Naive thymus-derived CD8-positive, alpha-beta T cell (primary cell): Measurements from ENCODE around the gene RASA3. TPM values are rescaled to one million over a fixed set of nuclear protein-coding genes. Genes with fewer than 3 reads are reported as not detected.
A peak's percentile ranks its signal among the peaks of the same experiment; 100 is the strongest.
"Not testable (repeated sequence)": the region's sequence is repeated elsewhere in the genome, so short reads cannot be mapped to it uniquely, and the experiment has no call there.

Source experiments
- ATAC-seq, 2 donors: fragments of 150-1000 bp; cut with Tn5 transposase in 1 of 2; sonication (Bioruptor Pico), chemical (Tn5 transposase) in 1 of 2; 1 replicate in 1 of 2; 2 replicates in 1 of 2; pipeline ENCODE4 v1.10.0; 2021; ENCODE audit warnings: mild to moderate bottlenecking in 2 of 2, moderate library complexity in 2 of 2
- POLR2A ChIA-PET: fragments of 350-600 bp; sonication (Branson Sonifier 250); formaldehyde crosslinking; loops from one replicate; lab custom pipeline; 2021; ENCODE audit warnings: antibody characterized with exemption; lab: Charles Lee
- DNase-seq, 10 donors: peaks; one replicate each; pipeline versions ENCODE4 v3.0.0 to v3.0.0-alpha.2; 2020 to 2022
- H3K27ac Mint-ChIP-seq, 10 donors: one replicate each; pipeline ENCODE4 v1.8.0; 2020 to 2022; ENCODE audit warnings: mild to moderate bottlenecking in 10 of 10, mixed read lengths in 10 of 10, moderate library complexity in 4 of 10, inconsistent platforms in 1 of 10
- H3K27me3 Mint-ChIP-seq, 5 donors: one replicate each; pipeline ENCODE4 v1.8.0; 2021 to 2022; ENCODE audit warnings: mixed read lengths in 5 of 5
- H3K36me3 Mint-ChIP-seq, 3 donors: one replicate each; pipeline ENCODE4 v1.8.0; 2020 to 2022; ENCODE audit warnings: mixed read lengths in 3 of 3, mild to moderate bottlenecking in 2 of 3, inconsistent platforms in 1 of 3
- H3K4me1 Mint-ChIP-seq, 4 donors: one replicate each; pipeline ENCODE4 v1.8.0; 2021 to 2022; ENCODE audit warnings: mixed read lengths in 4 of 4
- H3K4me3 Mint-ChIP-seq, 10 donors: one replicate each; pipeline ENCODE4 v1.8.0; 2020 to 2022; ENCODE audit warnings: mild to moderate bottlenecking in 10 of 10, mixed read lengths in 10 of 10, moderate library complexity in 6 of 10, inconsistent platforms in 1 of 10
- H3K9me3 Mint-ChIP-seq, 9 donors: one replicate each; pipeline ENCODE4 v1.8.0; 2020 to 2022; ENCODE audit warnings: mixed read lengths in 9 of 9, mild to moderate bottlenecking in 3 of 9, inconsistent platforms in 1 of 9, moderate library complexity in 1 of 9
- polyA plus RNA-seq, 3 donors: library from polyadenylated mRNA; unstranded; fragments of 300-500 nt; fragmentation: Illumina TruSeq; gene quantifications; one replicate each; pipeline ENCODE4 v1.2.3, GENCODE V29; 2021
- total RNA-seq, 8 experiments: library from RNA in 2 of 8; stranded (reverse) in 2 of 8; gene quantifications; one replicate each; pipeline ENCODE4 v1.2.3 and lab custom pipeline; 2021 to 2026

The RASA3 gene
- total and polyA plus RNA-seq, 5 experiments from 2014 or later = 62.2 to 196 (median 169) TPM

DNA sequence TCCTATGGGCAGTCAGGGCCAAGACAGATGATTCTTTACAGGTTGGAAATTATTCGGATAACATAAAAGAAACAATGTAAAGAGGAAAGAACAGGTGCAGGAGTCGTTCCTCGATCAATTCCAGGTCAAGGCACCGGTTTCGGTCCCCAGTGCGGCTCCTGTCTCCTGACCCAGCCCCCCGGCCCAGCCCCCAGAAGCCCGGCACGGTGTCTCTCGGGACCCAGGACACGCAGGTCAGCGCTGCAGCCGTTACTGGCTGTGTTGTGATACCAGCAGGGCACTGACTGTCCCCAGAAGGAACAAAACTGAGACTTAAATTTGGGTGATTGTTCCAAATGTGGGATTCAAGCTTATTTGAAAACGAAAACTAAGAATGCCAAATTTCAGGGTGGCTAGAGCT is 8.5 kb downstream of the RASA3 start:
- H3K9me3 Mint-ChIP-seq = peaks cover 0 to 3% (median 0%) of the 10 kb centered on the region in 9 donors
- H3K27me3 Mint-ChIP-seq = no peaks in the 10 kb centered on the region
- ATAC-seq (no peak), DNase-seq (no peak)
- POLR2A ChIA-PET = interaction anchor here (2.2 to 13.0 kb wide), 7 partner anchors 11 to 98 kb away, joined by 5 to 207 read pairs (median 29); no protein-coding TSS in a partner anchor
- H3K4me1 Mint-ChIP-seq = peaks cover 54 to 86% (median 83%) of the 10 kb centered on the region in 4 donors
- H3K36me3 Mint-ChIP-seq = peaks cover 7 to 36% (median 12%) of the 10 kb centered on the region in 3 donors
- peak overlapping the region; percentile 94 to 99 (median 97) for H3K27ac Mint-ChIP-seq
- peak overlapping the region; percentile 60 to 89 (median 84) for H3K4me3 Mint-ChIP-seq

DNA sequence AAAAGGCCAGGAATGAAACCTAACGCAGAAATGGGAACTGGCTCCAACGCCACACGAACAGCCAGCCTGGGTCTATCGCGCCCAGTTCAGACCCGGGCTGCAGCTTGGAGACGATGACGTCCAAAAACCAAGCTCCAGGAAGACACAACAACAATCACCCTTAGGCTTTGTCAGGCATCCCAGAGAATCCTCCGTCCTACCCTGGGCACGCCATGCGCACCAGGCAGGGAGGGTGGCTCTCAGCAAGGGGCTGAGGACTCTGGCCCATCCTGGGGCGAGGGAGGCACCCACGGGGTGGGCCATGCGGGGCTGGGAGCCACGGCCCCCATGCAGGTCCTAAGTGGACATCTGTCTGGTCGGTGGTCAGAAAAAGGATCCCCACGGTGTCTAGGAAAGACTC is 9.0 kb downstream of the RASA3 start:
- Mint-ChIP-seq H3K27ac (peak overlapping the region; percentile 93 to 99 (median 96)), H3K27me3 (no peaks in the 10 kb centered on the region), H3K9me3 (peaks cover 0 to 3% (median 0%) of the 10 kb centered on the region in 9 donors), H3K36me3 (peaks cover 7 to 36% (median 12%) of the 10 kb centered on the region in 3 donors), H3K4me3 (peak overlapping the region; percentile 60 to 94 (median 73)), H3K4me1 (peaks cover 55 to 86% (median 84%) of the 10 kb centered on the region in 4 donors)
- ATAC-seq (no peak), DNase-seq (no peak)
- POLR2A ChIA-PET = interaction anchor here (2.7 to 13.0 kb wide), 6 partner anchors 13 to 98 kb away, joined by 10 to 207 read pairs (median 64); no protein-coding TSS in a partner anchor

DNA sequence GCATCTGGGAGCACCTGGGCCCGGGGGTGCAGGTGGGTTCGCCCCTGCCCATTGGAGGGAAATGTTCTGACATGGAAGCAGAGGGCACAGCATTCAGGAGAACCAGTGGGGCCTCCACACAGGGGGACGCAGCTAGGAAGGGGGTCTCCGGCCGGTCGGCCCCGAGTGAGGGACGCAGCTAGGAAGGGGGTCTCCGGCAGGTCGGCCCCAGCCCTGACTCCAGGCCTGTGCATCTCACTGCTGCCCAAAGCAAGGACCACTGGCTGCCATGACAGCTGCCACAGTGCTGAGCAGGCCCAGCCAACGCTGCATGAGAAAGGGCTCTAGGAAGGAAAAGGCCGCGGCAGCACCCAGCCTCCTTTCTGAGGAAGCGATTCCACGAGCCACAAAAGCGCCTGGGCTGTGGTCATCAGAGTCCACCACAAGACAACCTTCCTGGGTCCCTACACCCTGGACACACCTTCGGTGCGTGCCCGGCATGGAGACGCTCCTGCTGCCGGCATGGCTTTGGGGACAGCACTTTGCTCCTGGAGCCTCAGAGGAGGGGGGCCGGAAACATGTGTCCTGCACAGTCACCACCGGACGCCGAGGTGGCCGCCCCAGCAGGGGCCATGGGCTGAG is 9.7 kb downstream of the RASA3 start:
- Mint-ChIP-seq H3K4me1 (peaks cover 52 to 86% (median 84%) of the 10 kb centered on the region in 4 donors), H3K9me3 (peaks cover 0 to 3% (median 0%) of the 10 kb centered on the region in 9 donors), H3K27me3 (no peaks in the 10 kb centered on the region), H3K4me3 (peak overlapping the region; percentile 60 to 94 (median 72)), H3K36me3 (peaks cover 6 to 34% (median 7%) of the 10 kb centered on the region in 3 donors), H3K27ac (peak overlapping the region; percentile 88 to 99 (median 94))
- POLR2A ChIA-PET = interaction anchor here (1.1 to 13.0 kb wide), 11 partner anchors 8 to 103 kb away, joined by 3 to 207 read pairs (median 7); no protein-coding TSS in a partner anchor
- no peak for ATAC-seq
- peak in 3 of 10 donors; percentile 18 to 59 (median 25) for DNase-seq

DNA sequence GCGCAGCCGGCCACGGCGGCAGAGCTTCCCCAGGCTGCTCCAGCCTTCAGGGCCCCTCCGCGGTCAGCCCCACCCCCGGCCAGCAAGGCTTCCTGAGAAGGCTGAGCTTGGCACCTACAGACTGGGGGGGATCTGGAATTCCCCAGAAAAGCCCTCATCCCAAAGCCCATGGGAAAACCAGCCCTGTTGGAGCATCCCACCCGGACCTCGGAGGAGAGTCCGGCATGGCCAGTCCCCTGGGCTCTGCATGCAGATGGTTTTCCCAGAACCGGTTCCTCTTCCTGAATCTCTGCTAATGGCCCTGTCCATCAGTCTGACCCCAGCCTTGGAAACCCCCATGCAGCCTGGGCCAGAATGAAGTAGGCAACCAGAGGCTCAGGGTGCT is 10.3 kb downstream of the RASA3 start:
- H3K36me3 Mint-ChIP-seq = peaks cover 6 to 31% (median 7%) of the 10 kb centered on the region in 3 donors
- peaks cover 0 to 3% (median 0%) of the 10 kb centered on the region in 9 donors for H3K9me3 Mint-ChIP-seq
- H3K27me3 Mint-ChIP-seq = no peaks in the 10 kb centered on the region
- POLR2A ChIA-PET = interaction anchor here (1.0 to 13.0 kb wide), 12 partner anchors 8 to 104 kb away, joined by 3 to 207 read pairs (median 6); no protein-coding TSS in a partner anchor
- peaks cover 52 to 86% (median 84%) of the 10 kb centered on the region in 4 donors for H3K4me1 Mint-ChIP-seq
- no peak for DNase-seq
- ATAC-seq = no peak
- H3K27ac Mint-ChIP-seq = peak overlapping the region; percentile 88 to 99 (median 96)
- peak overlapping the region in 9 of 10 donors; percentile 61 to 94 (median 81) for H3K4me3 Mint-ChIP-seq

DNA sequence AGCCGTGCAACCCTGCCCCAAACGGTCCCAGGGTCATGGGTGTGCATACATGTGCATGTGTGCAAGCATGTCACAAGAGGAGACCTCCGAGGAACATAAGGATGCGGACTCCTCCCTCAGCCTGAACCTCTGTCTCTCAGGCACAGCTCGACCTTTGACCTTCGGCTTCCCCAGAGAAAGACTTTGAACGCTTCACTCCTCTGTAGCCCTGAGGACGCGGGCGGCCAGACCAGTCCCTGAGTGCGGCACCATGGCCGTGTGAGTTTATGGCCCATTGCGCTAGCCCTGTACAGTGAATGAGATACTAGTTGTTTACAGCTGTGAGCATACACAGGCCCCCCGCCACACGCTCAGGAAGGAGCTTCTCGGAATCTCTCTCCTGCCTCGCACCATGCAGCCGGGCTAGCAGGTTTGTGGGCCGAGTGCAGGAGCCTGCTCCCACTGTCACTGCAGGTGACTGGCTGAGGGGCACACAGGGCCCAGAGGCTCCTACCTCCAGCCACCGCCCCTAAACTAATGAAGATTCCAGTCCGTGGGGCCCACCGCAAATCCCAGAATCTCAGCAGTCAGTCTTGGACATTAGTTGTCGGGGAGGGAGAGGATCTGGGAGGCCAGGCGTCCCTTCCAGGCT is 10.8 kb downstream of the RASA3 start:
- POLR2A ChIA-PET = interaction anchor here (1.0 to 13.0 kb wide), 12 partner anchors 9 to 105 kb away, joined by 3 to 207 read pairs (median 6); no protein-coding TSS in a partner anchor
- DNase-seq = peak in 1 of 10 donors; percentile 48
- Mint-ChIP-seq H3K27ac (peak overlapping the region; percentile 88 to 99 (median 96)), H3K36me3 (peaks cover 6 to 28% (median 7%) of the 10 kb centered on the region in 3 donors), H3K9me3 (peaks cover 0 to 3% (median 0%) of the 10 kb centered on the region in 9 donors), H3K27me3 (no peaks in the 10 kb centered on the region), H3K4me1 (peaks cover 47 to 83% (median 81%) of the 10 kb centered on the region in 4 donors), H3K4me3 (peak overlapping the region; percentile 61 to 94 (median 82))
- ATAC-seq = no peak

DNA sequence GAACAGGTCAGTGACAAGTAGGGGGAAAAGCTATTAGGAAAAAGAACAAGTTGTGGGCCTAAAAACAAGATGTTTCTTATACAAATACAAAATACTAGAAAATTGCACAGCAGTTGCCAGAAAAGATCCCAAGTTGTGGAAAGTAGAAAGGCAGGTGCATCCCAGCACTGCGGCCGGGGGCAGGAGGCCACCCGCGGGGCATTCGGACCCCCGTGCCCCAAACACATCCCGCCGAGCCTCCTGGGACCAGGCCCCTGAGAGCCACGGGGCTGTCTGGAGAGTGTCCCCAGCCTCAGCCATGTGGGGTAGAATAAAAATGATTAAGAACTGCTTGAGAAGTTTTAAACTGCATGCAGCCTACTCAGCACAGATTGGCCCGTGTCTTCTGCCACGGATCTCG is 11.4 kb downstream of the RASA3 start:
- POLR2A ChIA-PET = interaction anchor here (0.6 to 13.0 kb wide), 8 partner anchors 9 to 192 kb away, joined by 3 to 207 read pairs (median 14); no protein-coding TSS in a partner anchor
- peak overlapping the region; percentile 61 to 94 (median 90) for H3K4me3 Mint-ChIP-seq
- peak in 1 of 10 donors; percentile 21 for DNase-seq
- peaks cover 41 to 82% (median 78%) of the 10 kb centered on the region in 4 donors for H3K4me1 Mint-ChIP-seq
- H3K36me3 Mint-ChIP-seq = peaks cover 6 to 28% (median 7%) of the 10 kb centered on the region in 3 donors
- peak overlapping the region; percentile 94 to 99 (median 98) for H3K27ac Mint-ChIP-seq
- peaks cover 0 to 3% (median 0%) of the 10 kb centered on the region in 9 donors for H3K9me3 Mint-ChIP-seq
- H3K27me3 Mint-ChIP-seq = no peaks in the 10 kb centered on the region
- no peak for ATAC-seq

DNA sequence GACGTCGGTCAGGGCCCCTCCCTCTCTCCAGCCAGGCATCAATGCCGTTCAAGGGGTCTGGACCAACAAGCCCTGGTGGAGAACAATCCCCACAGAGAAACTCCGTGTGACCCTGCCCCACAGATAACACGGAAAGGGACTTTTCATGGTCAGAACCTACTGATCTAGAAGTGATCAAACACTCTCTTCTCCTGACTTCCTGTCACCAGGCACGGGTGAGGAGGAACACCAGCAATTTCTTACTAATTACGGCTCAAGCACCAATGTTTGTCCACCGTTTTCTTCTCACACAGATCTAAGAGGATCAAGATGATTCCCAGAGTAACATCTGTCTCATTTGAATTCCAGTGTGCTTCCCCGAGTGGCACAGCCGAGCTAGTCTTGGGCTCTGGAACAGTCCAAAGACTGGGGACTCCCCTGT is 11.8 kb downstream of the RASA3 start:
- Mint-ChIP-seq H3K36me3 (peaks cover 7 to 30% (median 8%) of the 10 kb centered on the region in 3 donors), H3K27ac (peak overlapping the region; percentile 94 to 99 (median 98)), H3K4me1 (peaks cover 43 to 85% (median 81%) of the 10 kb centered on the region in 4 donors), H3K4me3 (peak overlapping the region; percentile 61 to 94 (median 90)), H3K27me3 (no peaks in the 10 kb centered on the region), H3K9me3 (peaks cover 0 to 3% (median 0%) of the 10 kb centered on the region in 9 donors)
- peak in 1 of 10 donors; percentile 18 for DNase-seq
- POLR2A ChIA-PET = interaction anchor here (0.6 to 13.0 kb wide), 7 partner anchors 10 to 192 kb away, joined by 5 to 207 read pairs (median 18); no protein-coding TSS in a partner anchor
- ATAC-seq = no peak

DNA sequence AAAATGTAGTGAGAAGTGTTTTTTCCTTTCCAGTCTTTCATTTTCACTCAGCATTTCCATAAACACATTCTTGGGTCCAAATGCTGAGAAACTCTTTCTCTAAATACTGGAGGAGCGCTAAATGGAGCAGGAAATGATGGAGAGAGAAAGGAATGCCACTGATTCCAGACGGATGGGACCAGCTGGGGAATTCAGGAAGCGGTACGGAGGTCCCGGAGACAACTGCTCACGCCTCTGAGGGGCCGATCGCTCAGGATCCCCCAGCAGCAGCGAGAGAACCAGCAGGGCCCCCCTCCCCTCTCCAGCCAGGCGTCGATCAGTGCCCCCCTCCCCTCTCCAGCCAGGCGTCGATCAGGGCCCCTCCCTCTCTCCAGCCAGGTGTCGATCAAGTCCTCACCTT is 13.2 kb downstream of the RASA3 start:
- Mint-ChIP-seq H3K36me3 (peaks cover 0 to 32% (median 9%) of the 10 kb centered on the region in 3 donors), H3K4me3 (peak overlapping the region; percentile 56 to 88 (median 76)), H3K4me1 (peaks cover 43 to 84% (median 79%) of the 10 kb centered on the region in 4 donors), H3K27me3 (peaks cover 0 to 1% (median 0%) of the 10 kb centered on the region in 5 donors), H3K27ac (peak overlapping the region; percentile 81 to 95 (median 88)), H3K9me3 (no peaks in the 10 kb centered on the region)
- peak in 1 of 10 donors; percentile 11 for DNase-seq
- POLR2A ChIA-PET = interaction anchor here (1.0 to 1.7 kb wide), 6 partner anchors 10 to 52 kb away, joined by 3 to 10 read pairs (median 4); no protein-coding TSS in a partner anchor
- no peak for ATAC-seq

DNA sequence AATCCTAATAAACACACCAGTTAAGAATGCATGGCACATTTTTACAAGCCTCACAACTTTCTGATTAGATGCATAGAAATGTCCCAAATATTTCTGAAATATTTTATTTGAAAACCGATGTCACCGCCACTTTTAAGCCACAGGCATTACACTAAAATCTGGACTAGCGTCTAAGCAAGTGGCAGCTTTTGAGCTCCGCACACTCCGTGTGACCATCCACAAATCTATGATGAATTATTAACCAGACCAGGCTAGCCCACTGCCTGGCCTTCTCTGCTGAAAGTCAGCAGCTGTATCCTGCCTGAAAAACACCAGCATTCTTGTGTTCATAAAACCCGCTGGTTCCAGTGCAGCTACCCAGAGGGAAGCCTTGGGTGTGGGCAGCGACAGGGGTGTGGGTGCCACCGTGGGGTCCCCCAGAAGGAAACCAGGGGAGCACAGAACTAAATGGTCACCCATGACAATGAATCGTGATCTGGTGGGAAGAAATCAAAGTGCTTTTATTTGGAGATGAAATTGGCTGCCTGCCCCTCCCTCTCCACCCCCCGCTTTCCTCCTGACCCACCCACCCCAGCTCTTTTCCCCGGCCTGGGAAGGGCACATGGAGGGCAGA is 13.8 kb downstream of the RASA3 start:
- Mint-ChIP-seq H3K4me3 (peak overlapping the region; percentile 56 to 88 (median 76)), H3K9me3 (no peaks in the 10 kb centered on the region), H3K27me3 (peaks cover 0 to 1% (median 0%) of the 10 kb centered on the region in 5 donors), H3K4me1 (peaks cover 45 to 81% (median 79%) of the 10 kb centered on the region in 4 donors), H3K27ac (peak overlapping the region; percentile 81 to 95 (median 88)), H3K36me3 (peaks cover 0 to 34% (median 9%) of the 10 kb centered on the region in 3 donors)
- ATAC-seq (peak in 1 of 2 donors; percentile 11), DNase-seq (peak in 2 of 10 donors; percentile 9 to 10)
- POLR2A ChIA-PET = interaction anchor here (0.8 to 1.7 kb wide), 8 partner anchors 10 to 51 kb away, joined by 3 to 10 read pairs (median 4); no protein-coding TSS in a partner anchor

DNA sequence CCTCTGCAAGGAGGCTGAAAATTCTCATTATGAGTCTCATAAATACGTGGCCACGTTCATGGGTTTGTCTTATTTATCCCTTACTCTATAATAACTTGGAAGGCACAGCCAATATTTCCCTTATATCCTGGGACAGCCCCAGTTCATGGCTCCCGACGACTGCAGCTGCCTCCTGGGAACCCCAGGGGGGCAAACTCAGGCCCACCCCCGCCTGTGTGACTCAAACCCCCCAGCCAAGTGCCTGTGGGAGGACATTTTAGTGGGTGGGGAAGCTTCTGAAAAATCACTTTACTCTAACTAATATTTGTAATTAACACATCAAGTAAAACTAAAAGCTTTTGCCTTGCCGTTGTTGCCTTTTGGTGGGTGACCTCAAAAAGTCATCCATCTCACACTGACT is 14.3 kb downstream of the RASA3 start:
- POLR2A ChIA-PET = interaction anchor here (0.8 to 1.7 kb wide), 8 partner anchors 9 to 51 kb away, joined by 3 to 10 read pairs (median 4); no protein-coding TSS in a partner anchor
- peaks cover 0 to 34% (median 12%) of the 10 kb centered on the region in 3 donors for H3K36me3 Mint-ChIP-seq
- no peak for DNase-seq
- peaks cover 44 to 79% (median 76%) of the 10 kb centered on the region in 4 donors for H3K4me1 Mint-ChIP-seq
- ATAC-seq = no peak
- H3K27ac Mint-ChIP-seq = peak overlapping the region; percentile 81 to 95 (median 88)
- no peaks in the 10 kb centered on the region for H3K9me3 Mint-ChIP-seq
- H3K4me3 Mint-ChIP-seq = peak overlapping the region; percentile 56 to 88 (median 76)
- peaks cover 0 to 1% (median 0%) of the 10 kb centered on the region in 5 donors for H3K27me3 Mint-ChIP-seq

DNA sequence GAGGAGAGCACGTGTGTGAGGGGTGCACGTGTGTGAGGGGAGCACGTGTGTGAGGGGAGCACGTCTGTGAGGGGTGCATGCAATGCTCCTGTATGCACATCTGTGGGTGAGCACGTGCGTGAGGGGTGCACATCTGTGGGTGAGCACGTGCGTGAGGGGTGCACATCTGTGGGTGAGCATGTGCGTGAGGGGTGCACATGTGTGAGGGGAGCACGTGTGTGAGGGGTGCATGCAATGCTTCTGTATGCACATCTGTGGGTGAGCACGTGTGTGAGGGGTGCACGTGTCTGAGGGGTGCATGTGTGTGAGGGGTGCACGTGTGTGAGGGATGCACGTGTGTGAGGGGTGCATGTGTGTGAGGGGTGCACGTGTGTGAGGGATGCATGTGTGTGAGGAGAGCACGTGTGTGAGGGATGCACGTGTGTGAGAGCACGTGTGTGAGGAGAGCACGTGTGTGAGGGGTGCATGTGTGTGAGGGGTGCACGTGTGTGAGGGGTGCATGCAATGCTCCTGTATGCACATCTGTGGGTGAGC is 15.0 kb downstream of the RASA3 start:
- Mint-ChIP-seq H3K4me1 (peaks cover 43 to 77% (median 75%) of the 10 kb centered on the region in 4 donors), H3K4me3 (peak overlapping the region in 7 of 10 donors; percentile 19 to 80 (median 76)), H3K36me3 (peaks cover 0 to 33% (median 13%) of the 10 kb centered on the region in 3 donors), H3K27ac (peak overlapping the region; percentile 81 to 95 (median 88))
- not testable (repeated sequence) for H3K27me3 Mint-ChIP-seq, H3K9me3 Mint-ChIP-seq, ATAC-seq
- POLR2A ChIA-PET = interaction anchor here (1.5 kb wide), 1 partner anchor 13 kb away, joined by 7 read pairs; no protein-coding TSS in a partner anchor
- peak in 2 of 10 donors; percentile 15 to 32 for DNase-seq
